HCT116 (cell line): ENCODE data around the gene WBP1.

ENCODE experiments used
- CTCF ChIP-seq, 3 experiments: fragments of 200-600 bp in 1 of 3; sonication (generic) in 1 of 3; IDR thresholded peaks in 2 of 3; conservative IDR thresholded peaks in 1 of 3; 2 replicates each; pipeline ENCODE4 v1.5.1; 2012 to 2017; ENCODE audit warnings: low read depth in 2 of 3, low read length in 2 of 3, antibody characterized with exemption in 1 of 3, borderline replicate concordance in 1 of 3, control low read depth in 1 of 3, mild to moderate bottlenecking in 1 of 3, mixed read lengths in 1 of 3, mixed run types in 1 of 3, moderate library complexity in 1 of 3; ENCODE audit not compliant: insufficient read depth in 1 of 3
- ELF1 ChIP-seq: IDR thresholded peaks from 2 replicates; pipeline ENCODE4 v1.6.1; 2012; ENCODE audit warnings: low read depth, borderline replicate concordance
- JUND ChIP-seq: IDR thresholded peaks from 2 replicates; pipeline ENCODE4 v1.6.1; 2012
- POLR2AphosphoS5 ChIP-seq: IDR thresholded peaks from 2 replicates; pipeline ENCODE4 v1.6.1; 2011; ENCODE audit warnings: mild to moderate bottlenecking, low read depth, low read length, moderate library complexity
- REST ChIP-seq: IDR thresholded peaks from 2 replicates; pipeline ENCODE4 v1.6.1; 2012; ENCODE audit warnings: low read depth
- SRF ChIP-seq: IDR thresholded peaks from 2 replicates; pipeline ENCODE4 v1.6.1; 2012; ENCODE audit warnings: low read depth

GRCh38 chr2:74507926-74508520, 49.8 kb downstream of the WBP1 start:
- TF ChIP-seq JUND, result no peak
- no peak for TF ChIP-seq ELF1
- TF ChIP-seq SRF, result no peak
- no peak for TF ChIP-seq CTCF (IDR thresholded peaks at IDR 0.05 in 2 of 3, conservative IDR thresholded peaks at IDR 0.05 in 1 of 3; ENCODE audit: borderline replicate concordance in 1 of 3, insufficient read depth in 1 of 3, low read depth in 2 of 3, low read length in 2 of 3)
- TF ChIP-seq REST, result no peak
- TF ChIP-seq POLR2AphosphoS5, result no peak
